Brain pericyte (primary cell): ENCODE measurements around the gene PROM1.
A peak's percentile ranks its signal among the peaks of the same experiment; 100 is the strongest.

Source experiments
- DNase-seq: peaks from one replicate; pipeline ENCODE4 v3.0.0-alpha.2; 2012; ENCODE audit warnings: low read depth, low spot score

PROM1 gene

GRCh38 chr4:16027114-16027513 lies 56.7 kb downstream of the PROM1 start:
- DNase-seq: no peak

GRCh38 chr4:16026160-16026761 lies 57.6 kb downstream of the PROM1 start:
- DNase-seq: peak; percentile 8

DNA sequence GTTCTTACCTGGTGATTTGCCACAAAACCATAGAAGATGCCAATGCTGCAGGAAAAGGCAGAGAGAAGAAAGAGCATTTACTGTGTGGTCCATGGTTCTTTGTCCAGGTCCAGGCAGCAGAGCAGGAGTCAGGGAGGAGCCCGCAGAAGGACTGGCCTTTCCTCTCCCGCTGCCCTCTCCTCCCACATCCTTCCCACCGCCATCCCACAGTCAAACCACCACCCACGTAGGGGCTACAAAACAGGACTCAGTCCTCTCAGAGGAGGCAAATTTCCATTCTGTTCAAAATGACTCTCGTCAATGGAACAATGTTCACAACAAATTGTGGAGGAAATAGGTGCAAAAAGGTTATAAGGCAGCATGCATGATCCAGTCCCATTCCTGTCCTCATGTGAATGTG lies 58.6 kb downstream of the PROM1 start:
- no peak for DNase-seq

DNA sequence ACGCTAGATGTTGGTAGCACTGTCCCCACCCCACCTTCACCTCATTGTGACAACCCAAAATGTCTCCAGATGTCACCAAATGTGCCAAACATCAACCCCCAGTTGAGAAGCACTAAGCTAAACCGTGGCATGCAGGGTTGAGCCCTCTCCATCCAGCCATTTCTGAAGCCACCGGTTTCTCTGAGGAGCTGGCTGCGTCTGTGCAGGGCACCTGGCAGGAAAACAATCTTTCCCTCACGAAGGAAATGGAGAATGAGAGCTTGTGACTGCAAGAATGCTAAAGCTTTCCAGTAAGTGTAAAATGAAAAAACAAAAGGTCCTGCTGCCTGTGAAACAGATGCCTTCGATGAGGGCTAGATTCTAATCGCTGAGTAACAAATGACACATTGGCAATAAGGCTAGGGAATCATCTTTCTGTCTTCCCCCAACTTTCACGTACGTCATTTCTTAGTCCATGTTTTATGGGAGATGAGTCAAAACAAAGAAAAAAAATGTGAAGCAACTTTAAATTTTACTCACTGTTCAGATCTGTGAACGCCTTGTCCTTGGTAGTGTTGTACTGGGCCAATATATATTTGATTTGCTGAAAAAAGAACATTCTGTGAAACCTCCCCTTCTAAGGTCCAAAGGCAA lies 59.9 kb downstream of the PROM1 start:
- no peak for DNase-seq

GRCh38 chr4:16021804-16022560 lies 61.8 kb downstream of the PROM1 start:
- no peak for DNase-seq

DNA sequence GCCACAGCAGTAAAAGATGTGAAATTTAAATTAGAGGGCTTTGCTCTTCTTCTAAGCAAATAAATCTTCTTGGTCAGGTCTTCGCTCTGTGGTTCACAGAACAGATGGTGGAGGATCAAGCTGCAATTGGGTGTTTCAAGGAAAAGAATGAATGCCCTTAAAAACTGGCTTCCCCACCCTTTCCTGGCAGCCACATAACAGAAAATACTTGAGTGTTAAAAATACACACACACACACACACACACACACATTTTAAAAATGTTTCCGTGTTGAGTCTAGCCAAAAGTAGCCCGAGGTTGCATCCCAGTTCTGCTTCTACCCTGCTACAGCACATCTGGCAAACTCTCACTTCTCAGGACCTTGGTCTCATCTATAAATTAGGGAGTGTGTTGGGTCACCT lies 64.2 kb downstream of the PROM1 start:
- no peak for DNase-seq

DNA sequence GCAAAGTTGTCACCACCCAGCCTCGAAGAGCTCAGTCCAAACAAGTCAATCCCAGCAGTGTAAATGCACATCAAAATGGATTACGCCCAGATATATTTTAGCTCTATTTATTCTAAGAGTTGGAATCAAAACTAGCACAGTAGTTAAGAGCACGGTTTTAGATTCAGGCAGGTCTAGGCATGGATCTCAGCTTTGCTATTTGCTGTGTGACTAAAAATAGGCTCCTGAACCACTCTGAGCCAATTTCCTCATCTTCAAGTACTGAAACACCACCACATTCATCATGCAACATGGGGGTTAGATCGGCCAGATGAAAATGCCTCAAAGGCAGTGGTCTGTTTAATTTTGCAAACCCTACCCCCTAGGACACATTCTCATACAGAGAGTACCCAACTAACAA lies 65.0 kb downstream of the PROM1 start:
- no peak for DNase-seq

- DNase-seq: no peak
Measured at GRCh38 chr4:16018061-16018676, 65.7 kb downstream of the PROM1 start.

GRCh38 chr4:16016536-16016935 lies 67.3 kb downstream of the PROM1 start:
- DNase-seq: no peak

- no peak for DNase-seq
Measured at GRCh38 chr4:16011173-16011572, 72.7 kb downstream of the PROM1 start.

GRCh38 chr4:16009153-16009552 lies 74.7 kb downstream of the PROM1 start:
- DNase-seq: no peak

- no peak for DNase-seq
Measured at GRCh38 chr4:16007471-16008095, 76.2 kb downstream of the PROM1 start.

DNA sequence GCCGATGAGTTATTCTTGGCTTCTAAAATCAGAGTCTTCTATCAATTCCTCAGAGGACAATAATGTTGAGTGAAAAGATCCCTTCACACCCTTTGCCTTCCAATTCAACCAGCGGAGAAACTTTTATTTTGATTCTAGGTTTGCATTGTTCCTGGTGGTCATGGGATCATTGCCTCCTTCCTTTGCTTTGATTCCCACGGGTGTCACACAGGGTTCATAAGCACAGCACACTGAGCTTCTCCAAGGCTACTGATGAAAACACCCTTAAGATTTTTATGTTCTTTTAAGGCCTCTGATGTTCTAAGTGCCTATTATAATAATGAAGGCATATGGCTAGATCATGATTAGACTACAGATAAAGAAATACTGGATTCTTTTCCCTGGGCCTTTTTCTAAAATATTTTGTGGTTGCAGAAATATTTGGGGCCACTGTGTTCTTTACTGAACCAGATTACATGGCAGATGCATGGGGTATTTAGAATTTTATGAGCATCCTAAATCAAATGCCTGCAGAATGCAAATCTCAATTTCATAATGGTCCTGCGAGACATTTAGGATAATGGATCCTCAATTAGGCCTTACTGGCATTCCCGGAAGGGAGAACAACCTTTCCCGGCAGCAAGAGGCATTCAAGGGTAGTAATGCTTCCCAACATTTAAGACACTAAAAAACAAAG lies 76.9 kb downstream of the PROM1 start:
- DNase-seq: no peak

DNA sequence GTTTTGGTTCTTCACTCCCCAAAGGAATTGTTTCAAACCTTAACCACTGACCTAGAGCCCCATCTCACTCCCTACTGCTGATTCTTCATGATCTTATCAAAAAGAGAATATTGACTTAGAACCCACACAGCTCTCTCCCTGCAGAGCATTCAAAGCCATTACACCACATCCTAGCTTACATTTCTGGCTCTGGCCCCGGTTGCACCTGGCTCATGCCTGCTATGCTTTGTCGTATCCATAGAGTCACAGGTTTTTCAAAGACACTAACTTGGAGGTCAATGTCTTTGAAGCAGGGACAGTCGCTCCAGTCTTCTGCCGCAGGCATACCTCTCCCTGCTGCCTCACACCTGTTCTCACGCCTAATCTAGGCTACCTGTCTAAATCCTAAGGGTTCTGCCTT lies 78.1 kb downstream of the PROM1 start:
- no peak for DNase-seq

- DNase-seq: peak; percentile 24
Measured at GRCh38 chr4:16001484-16001858, 82.4 kb downstream of the PROM1 start.

- no peak for DNase-seq
Measured at GRCh38 chr4:16000708-16001483, 82.9 kb downstream of the PROM1 start.

GRCh38 chr4:15996773-15997172 lies 87.0 kb downstream of the PROM1 start:
- no peak for DNase-seq

- DNase-seq: no peak
Measured at GRCh38 chr4:15995826-15996225, 88.0 kb downstream of the PROM1 start.

- DNase-seq: no peak
Measured at GRCh38 chr4:15992167-15992485, 91.7 kb downstream of the PROM1 start.

GRCh38 chr4:15990570-15991285 lies 93.1 kb downstream of the PROM1 start:
- DNase-seq: no peak
